MCF 10A (cell line): ENCODE measurements around the gene ABCA1. TPM values are rescaled to one million over a fixed set of nuclear protein-coding genes. Genes with fewer than 3 reads are reported as not detected.

Source experiments
- BruUV-seq: library from RNA; stranded (reverse); fragments of 400-500 nt; replicated peaks from 2 replicates; lab custom pipeline; 2021; lab: Mats Ljungman, UMichigan
- CTCF ChIA-PET: fragments of 300-600 bp; sonication (Branson Sonifier 250); formaldehyde crosslinking; extraction: SDS; loops from one replicate; lab custom pipeline; 2021; ENCODE audit warnings: antibody characterized with exemption, inconsistent platforms; lab: Yijun Ruan, JAX
- POLR2A ChIA-PET: fragments of 300-600, 350-650 bp; sonication (Branson Sonifier 250); formaldehyde crosslinking; extraction: SDS; loops from one replicate; lab custom pipeline; 2020; ENCODE audit warnings: antibody characterized with exemption, inconsistent platforms; lab: Yijun Ruan, JAX
- DNase-seq: peaks from one replicate; pipeline ENCODE4 v3.0.0-alpha.2; 2018; ENCODE audit not compliant: unreplicated experiment
- H3K27ac Mint-ChIP-seq: one replicate; pipeline ENCODE4 v1.8.0; 2022; ENCODE audit warnings: mild to moderate bottlenecking, low read depth, mixed read lengths; ENCODE audit not compliant: unreplicated experiment
- H3K27me3 Mint-ChIP-seq: one replicate; pipeline ENCODE4 v1.8.0; 2022; ENCODE audit warnings: mixed read lengths; ENCODE audit not compliant: insufficient read depth, unreplicated experiment
- H3K36me3 Mint-ChIP-seq: one replicate; pipeline ENCODE4 v1.8.0; 2022; ENCODE audit warnings: mild to moderate bottlenecking, moderate library complexity, mixed read lengths; ENCODE audit not compliant: insufficient read depth, unreplicated experiment
- H3K4me1 Mint-ChIP-seq: one replicate; pipeline ENCODE4 v1.8.0; 2022; ENCODE audit warnings: mixed read lengths; ENCODE audit not compliant: insufficient read depth, unreplicated experiment
- H3K4me3 Mint-ChIP-seq: one replicate; pipeline ENCODE4 v1.8.0; 2022; ENCODE audit warnings: mild to moderate bottlenecking, moderate library complexity, mixed read lengths; ENCODE audit not compliant: unreplicated experiment
- H3K9me3 Mint-ChIP-seq: one replicate; pipeline ENCODE4 v1.8.0; 2022; ENCODE audit warnings: mixed read lengths; ENCODE audit not compliant: unreplicated experiment
- intact Hi-C: fragments of 100-400 bp; cut with micrococcal nuclease; formaldehyde crosslinking; loops from 2 replicates; pipeline ENCODE4 v1.14.1; 2022
- total RNA-seq: library from RNA; stranded (reverse); gene quantifications from 2 replicates; pipeline ENCODE4 v1.2.3, GENCODE V29; 2022
- TF ChIP-seq, protein P1 (sequence below): fragments of 200-600 bp; IDR thresholded peaks from one replicate; pipeline ENCODE4 v1.8.0; 2022; ENCODE audit warnings: antibody characterized with exemption, mild to moderate bottlenecking; ENCODE audit not compliant: unreplicated experiment

ABCA1 gene
- total RNA-seq, 1 experiment from 2014 or later, result 0.28 TPM

GRCh38 chr9:104842698-104843097, 85.3 kb downstream of the ABCA1 start:
- intact Hi-C loops, result no loop called here
- H3K4me3 Mint-ChIP-seq, result no peak overlapping the region

DNA sequence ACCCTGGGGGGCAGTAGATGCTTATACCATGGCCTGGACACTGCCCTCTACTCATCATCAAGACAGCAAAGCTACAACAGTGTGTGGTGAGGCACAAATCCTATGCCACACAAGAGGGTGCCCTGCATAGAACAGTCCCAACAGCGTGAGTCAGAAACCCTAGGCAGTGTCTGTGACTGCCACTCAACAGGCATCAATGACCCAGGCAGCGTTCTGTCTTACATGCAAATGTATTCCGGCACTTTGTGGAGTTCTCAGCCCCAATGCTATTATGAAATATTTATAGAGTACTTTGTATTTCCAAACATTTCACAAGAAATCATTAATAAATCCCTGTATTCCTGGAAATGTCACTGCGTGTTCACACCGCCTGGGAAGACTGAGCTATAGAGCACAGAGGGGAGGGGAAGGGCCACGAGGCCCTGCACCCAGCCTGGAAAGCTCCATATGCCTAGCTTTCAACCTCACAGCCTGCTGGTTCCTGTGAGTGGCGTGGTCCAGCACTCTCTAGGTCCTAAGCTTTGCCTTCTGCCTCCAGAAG, 86.3 kb downstream of the ABCA1 start:
- TF ChIP-seq, protein P1, sequence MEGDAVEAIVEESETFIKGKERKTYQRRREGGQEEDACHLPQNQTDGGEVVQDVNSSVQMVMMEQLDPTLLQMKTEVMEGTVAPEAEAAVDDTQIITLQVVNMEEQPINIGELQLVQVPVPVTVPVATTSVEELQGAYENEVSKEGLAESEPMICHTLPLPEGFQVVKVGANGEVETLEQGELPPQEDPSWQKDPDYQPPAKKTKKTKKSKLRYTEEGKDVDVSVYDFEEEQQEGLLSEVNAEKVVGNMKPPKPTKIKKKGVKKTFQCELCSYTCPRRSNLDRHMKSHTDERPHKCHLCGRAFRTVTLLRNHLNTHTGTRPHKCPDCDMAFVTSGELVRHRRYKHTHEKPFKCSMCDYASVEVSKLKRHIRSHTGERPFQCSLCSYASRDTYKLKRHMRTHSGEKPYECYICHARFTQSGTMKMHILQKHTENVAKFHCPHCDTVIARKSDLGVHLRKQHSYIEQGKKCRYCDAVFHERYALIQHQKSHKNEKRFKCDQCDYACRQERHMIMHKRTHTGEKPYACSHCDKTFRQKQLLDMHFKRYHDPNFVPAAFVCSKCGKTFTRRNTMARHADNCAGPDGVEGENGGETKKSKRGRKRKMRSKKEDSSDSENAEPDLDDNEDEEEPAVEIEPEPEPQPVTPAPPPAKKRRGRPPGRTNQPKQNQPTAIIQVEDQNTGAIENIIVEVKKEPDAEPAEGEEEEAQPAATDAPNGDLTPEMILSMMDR, result no peak
- intact Hi-C loops, result no loop called here
- Mint-ChIP-seq H3K27ac (no peak overlapping the region), H3K9me3 (no peaks in the 10 kb centered on the region), H3K4me3 (no peak overlapping the region), H3K4me1 (no peaks in the 10 kb centered on the region), H3K36me3 (no peaks in the 10 kb centered on the region), H3K27me3 (no peaks in the 10 kb centered on the region)
- ChIA-PET POLR2A (interaction anchor here (0.7 to 1.6 kb wide), 2 partner anchors 11 to 21 kb away, joined by 3 read pairs; no protein-coding TSS in a partner anchor), CTCF (interaction anchor here (2.5 kb wide), 1 partner anchor 22 kb away, joined by 11 read pairs; no protein-coding TSS in a partner anchor)
- DNase-seq, result no peak
- no TSS peak for BruUV-seq

More at GRCh38 chr9:104842698-104843097, 85.3 kb downstream of the ABCA1 start:
- Mint-ChIP-seq H3K27ac (no peak overlapping the region), H3K27me3 (no peaks in the 10 kb centered on the region), H3K4me1 (no peaks in the 10 kb centered on the region), H3K9me3 (no peaks in the 10 kb centered on the region), H3K36me3 (no peaks in the 10 kb centered on the region)
- CTCF ChIA-PET, result interaction anchor here (0.6 to 2.5 kb wide), 3 partner anchors 10 to 24 kb away, joined by 4 to 11 read pairs (median 5); no protein-coding TSS in a partner anchor
- TF ChIP-seq, protein P1, result no peak
- BruUV-seq, result no TSS peak
- POLR2A ChIA-PET, result interaction anchor here (1.4 kb wide), 1 partner anchor 8 kb away, joined by 3 read pairs; no protein-coding TSS in a partner anchor
- no peak for DNase-seq

DNA sequence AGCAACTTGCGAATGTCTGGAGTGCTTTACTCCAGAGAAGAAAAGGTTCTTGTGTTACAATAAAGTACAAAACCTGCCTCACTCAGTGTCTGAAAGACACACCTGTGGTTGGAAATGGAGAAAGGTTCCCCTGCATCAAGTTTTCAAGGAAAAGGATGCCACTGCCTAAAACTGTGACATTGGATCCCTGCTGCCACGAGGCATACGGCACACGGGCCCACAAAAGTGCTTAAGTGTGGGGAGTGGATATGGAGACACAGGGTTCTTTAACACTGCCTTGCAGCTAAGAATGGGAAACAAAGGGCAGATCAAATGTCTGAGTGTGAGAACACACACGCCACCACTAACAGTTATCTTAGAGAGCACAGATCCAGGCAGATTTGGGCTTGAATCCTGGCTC, 89.0 kb downstream of the ABCA1 start:
- Mint-ChIP-seq H3K9me3 (no peaks in the 10 kb centered on the region), H3K36me3 (no peaks in the 10 kb centered on the region), H3K27me3 (no peaks in the 10 kb centered on the region), H3K4me1 (no peaks in the 10 kb centered on the region), H3K4me3 (no peak overlapping the region), H3K27ac (no peak overlapping the region)
- POLR2A ChIA-PET, result interaction anchor here (0.7 kb wide), 1 partner anchor 731 kb away, joined by 3 read pairs; no protein-coding TSS in a partner anchor
- no peak for DNase-seq
- TF ChIP-seq, protein P1, result no peak
- BruUV-seq, result no TSS peak
- intact Hi-C loops, result no loop called here
- CTCF ChIA-PET, result interaction anchor here (1.5 kb wide), 1 partner anchor 24 kb away, joined by 7 read pairs; no protein-coding TSS in a partner anchor

DNA sequence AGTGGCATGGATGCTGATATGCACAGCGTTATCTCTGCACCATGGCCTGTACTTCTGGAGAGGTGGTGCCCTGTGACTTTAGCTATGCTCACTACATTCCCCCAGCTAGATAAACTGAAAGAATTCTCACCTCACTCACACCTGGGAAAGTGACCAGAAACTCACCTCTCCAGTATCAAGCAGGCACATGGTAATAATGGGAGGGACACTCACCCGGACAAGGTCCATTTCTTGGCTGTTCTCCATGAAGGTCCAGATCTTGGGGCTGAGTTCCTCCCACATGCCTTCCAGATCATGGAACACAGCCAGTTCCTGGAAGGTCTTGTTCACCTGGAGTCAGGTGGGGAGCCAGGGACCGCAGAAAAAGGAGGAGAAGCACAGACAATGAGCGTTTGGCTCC, 91.2 kb downstream of the ABCA1 start:
- TF ChIP-seq, protein P1, result no peak
- Mint-ChIP-seq H3K27ac (no peak overlapping the region), H3K4me3 (no peak overlapping the region), H3K4me1 (peaks cover 2% of the 10 kb centered on the region), H3K9me3 (no peaks in the 10 kb centered on the region), H3K36me3 (no peaks in the 10 kb centered on the region), H3K27me3 (no peaks in the 10 kb centered on the region)
- no peak for DNase-seq
- intact Hi-C loops, result no loop called here
- POLR2A ChIA-PET, result no interaction called here
- BruUV-seq, result no TSS peak
- CTCF ChIA-PET, result interaction anchor here (0.5 to 1.2 kb wide), 4 partner anchors 16 to 90 kb away, joined by 3 to 5 read pairs (median 4); no protein-coding TSS in a partner anchor
